Smooth muscle cell of the coronary artery (primary cell): ENCODE results near the gene IGFBPL1. TPM values are rescaled to one million over a fixed set of nuclear protein-coding genes. Genes with fewer than 3 reads are reported as not detected.

Experiments
- total RNA-seq: library from RNA; depleted of rRNA; stranded (reverse); fragments of >200 nt; gene quantifications from 2 replicates; pipeline ENCODE4 v1.2.3, GENCODE V29; 2014; ENCODE audit warnings: low replicate concordance

IGFBPL1 gene
- not detected in 2 replicates for total RNA-seq

GRCh38 chr9:38423973-38424843, at the start of gene IGFBPL1:
TSS of gene IGFBPL1 (minus strand) at chr9:38424454. CDS start at chr9:38424424, 30 bp downstream.

GRCh38 chr9:38392235-38393127, 31.8 kb downstream of the IGFBPL1 start, which contains the start of gene ALDH1B1:
TSS of gene ALDH1B1 (plus strand) at chr9:38392702. CDS start at chr9:38395749, 3,047 bp downstream.

Other genes with a start within 250 kb of the IGFBPL1 start
- gene ALDH1B1, start 31.8 kb downstream of the IGFBPL1 start, total RNA-seq: 12.4 and 21.1 TPM in 2 replicates
- gene ANKRD18A, start 196.1 kb upstream of the IGFBPL1 start, total RNA-seq: under 0.01 TPM in 1 of 2 replicates, not detected in the other